GM21526 (cell line): Measurements from ENCODE around the gene APOB.

Experiments
- ATAC-seq: cut with Tn5 transposase; IDR thresholded peaks from one replicate; pipeline ENCODE4 v1.9.1; 2021; ENCODE audit warnings: moderate library complexity; ENCODE audit not compliant: unreplicated experiment, low FRiP score

APOB gene

GRCh38 chr2:21043744-21044532, at the start of gene APOB:
APOB (minus strand) TSS chr2:21044073; CDS start chr2:21043945, 128 bp downstream.
- ATAC-seq, result no peak

- no peak for ATAC-seq
Measured at GRCh38 chr2:21092308-21092869, 48.5 kb upstream of the APOB start.

DNA sequence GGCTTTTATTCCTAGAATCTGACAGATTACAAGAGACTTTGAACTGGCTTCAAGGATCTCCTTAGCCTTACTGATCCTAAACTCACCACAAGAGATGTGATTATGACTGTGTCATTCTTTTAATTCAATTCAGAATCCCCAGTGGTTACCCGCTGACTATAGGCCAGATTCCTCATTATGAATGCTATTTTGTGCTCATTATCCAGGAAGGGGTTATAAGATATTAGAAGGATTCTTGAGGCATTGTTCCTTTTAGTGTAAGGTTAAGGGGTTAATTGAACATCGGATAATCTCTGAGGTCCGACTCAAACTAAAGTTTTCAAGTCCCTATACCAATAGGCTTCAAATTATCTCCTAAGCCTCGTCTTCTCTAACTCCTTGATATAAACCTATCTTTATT, 40.5 kb upstream of the APOB start:
- ATAC-seq, result no peak

GRCh38 chr2:21083482-21083881, 39.6 kb upstream of the APOB start:
- ATAC-seq, result no peak

DNA sequence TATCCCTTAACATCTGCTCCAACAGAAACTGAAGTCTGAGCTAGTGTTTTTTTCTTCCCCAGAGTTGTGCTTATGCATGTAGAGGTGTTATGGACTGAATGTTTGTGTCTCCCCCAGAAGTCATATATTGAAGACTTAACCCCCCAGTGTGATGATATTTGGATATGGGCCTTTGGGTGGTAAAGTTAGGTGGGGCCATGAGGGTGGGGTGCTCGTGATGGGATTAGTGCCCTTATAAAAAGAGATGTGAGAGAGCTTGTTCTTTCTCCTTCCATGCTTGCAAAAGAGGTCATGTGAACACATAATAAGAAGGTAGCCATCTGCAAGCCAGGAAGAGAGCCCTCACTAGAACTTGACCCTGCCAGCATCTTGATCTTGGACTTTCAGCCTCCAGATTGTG, 34.4 kb upstream of the APOB start:
- ATAC-seq, result no peak

DNA sequence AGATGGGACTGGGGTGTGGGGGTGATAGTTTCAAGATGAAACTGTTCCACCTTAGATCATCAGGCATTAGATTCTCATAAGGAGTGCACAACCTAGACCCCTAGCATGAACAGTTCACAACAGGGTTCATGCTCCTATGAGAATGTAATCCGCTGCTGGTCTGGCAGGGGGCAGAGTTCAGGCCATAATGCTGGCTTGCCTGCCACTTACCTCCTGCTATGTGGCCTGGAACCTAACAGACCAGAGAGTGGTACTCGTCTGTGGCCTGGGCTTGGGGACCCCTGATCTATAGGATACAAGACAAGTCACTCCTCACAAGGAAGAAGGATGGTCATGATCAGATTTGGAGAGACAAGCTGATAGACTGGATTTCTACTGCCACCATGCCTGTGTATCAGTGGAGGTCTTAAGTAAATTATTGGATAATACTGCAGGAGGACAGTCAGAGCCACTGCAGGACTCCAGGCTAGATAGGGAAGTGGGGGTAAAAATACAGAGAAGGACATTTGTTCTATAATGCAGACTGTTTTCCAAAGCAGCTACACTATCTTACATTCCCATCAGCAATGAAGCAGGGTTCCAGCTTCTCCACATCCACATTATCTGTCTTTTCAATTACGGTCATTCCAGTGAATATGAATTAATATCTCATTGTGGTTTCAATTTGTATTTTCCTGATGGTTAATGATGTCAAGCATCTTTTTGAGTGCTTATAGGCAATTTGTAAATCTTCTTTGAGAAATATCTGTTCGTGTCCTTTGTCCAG, 28.8 kb upstream of the APOB start:
- ATAC-seq, result no peak

DNA sequence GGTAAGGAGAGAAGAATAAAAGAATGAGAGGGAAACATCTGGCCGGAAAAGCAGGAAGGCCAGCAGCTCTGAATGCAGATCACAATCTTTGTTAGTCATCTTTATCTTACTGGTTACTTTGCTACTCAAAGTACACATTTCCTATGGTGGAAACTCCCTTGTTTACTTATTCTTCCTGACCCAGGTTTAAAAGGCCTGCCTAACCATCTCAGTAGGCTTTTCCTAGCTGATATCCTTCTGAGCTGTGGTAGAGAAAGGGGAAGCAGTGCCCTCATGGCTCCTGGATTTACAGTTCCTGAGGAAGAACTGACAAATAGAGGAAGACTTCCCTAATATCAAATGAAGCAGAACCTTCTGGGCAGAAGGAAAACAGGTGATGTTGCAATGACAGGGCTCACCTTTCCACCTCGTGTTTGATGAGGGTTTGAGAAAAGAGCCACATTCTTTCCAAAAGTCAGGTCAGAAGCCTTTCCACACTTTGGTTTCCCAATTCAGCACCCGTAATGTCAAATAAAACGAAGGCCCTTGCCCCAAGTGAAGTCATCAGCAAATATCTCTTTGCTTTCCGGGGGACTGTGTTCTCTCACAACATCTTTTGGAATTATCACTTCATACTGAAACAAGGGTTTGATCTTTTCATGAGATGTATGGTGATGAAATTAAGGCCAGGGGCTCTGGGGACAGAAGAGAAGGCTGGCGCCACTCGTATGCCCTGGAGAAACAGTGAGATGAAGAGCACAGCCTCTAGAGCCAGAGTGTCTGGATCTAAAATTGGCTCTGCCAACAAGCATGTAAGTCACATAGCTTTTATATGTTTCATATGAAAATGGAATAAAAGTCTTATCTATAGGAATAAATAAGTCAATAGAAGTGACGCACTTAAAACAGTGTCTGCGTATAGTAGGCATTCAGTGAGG, 26.7 kb upstream of the APOB start:
- no peak for ATAC-seq

- ATAC-seq, result no peak
Measured at GRCh38 chr2:21069746-21070340, 26.0 kb upstream of the APOB start.

DNA sequence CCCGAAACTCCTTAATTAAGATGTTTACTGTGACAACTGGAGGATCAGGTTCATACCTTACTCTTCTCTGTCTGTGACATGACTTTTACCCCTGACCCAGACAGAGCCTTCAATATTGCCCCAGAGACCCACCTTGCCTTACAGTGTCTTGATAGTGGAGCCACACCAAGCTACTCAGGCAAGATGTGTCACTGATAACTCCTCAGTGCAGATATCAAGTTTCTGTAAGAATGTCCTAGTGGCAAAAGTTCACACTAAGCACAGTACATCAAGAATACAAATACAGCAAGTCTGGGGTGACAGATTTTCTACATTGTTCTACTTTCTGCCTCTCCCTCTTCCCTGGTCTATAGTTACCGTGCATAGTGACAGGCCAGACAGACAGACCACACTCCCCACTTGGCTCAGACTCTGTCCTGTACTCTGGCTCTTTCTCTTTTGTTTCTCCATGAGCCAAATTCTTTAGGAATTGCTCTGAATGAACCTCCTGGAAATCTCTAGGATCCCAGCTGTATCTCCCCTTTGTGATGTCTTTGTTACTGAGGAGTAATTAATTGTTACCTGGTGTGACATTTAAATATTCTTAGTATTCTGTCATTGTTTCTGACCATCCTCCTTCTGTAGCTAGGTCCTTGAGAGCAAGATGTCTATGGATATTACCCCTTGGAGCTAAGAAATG, 24.1 kb upstream of the APOB start:
- no peak for ATAC-seq

GRCh38 chr2:21067125-21067524, 23.3 kb upstream of the APOB start:
- ATAC-seq, result no peak

GRCh38 chr2:21059885-21060610, 16.2 kb upstream of the APOB start:
- no peak for ATAC-seq

- ATAC-seq, result no peak
Measured at GRCh38 chr2:21057097-21057496, 13.2 kb upstream of the APOB start.

- ATAC-seq, result no peak
Measured at GRCh38 chr2:21055879-21056790, 12.3 kb upstream of the APOB start.

- no peak for ATAC-seq
Measured at GRCh38 chr2:21055451-21055850, 11.6 kb upstream of the APOB start.

- no peak for ATAC-seq
Measured at GRCh38 chr2:21054011-21054410, 10.1 kb upstream of the APOB start.

- no peak for ATAC-seq
Measured at GRCh38 chr2:21052044-21052443, 8.2 kb upstream of the APOB start.

DNA sequence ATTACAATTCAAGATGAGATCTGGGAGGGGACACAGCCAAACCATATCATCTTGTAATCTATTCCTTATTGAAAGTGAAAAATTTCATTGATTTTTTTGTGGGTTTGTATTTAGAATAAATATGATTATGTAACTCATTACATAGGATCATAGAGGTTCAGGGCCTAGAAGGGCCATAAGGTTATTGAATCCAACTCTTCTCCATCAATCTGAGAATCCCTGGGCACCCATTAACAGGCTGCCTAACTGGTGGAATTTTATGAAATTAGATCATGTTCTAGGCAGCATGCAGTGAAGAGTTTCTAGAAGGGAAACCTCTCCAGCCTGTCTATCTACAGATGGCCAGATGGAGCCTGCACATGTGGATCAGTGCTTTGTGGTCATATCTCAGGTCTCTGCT, 6.3 kb upstream of the APOB start:
- ATAC-seq, result no peak
